HG03565 (cell line): Measurements from ENCODE around the gene IGHMBP2.

ENCODE experiments used
- ATAC-seq: cut with Tn5 transposase; IDR thresholded peaks from one replicate; pipeline ENCODE4 v1.9.1; 2021; ENCODE audit warnings: mild to moderate bottlenecking, moderate library complexity; ENCODE audit not compliant: unreplicated experiment

The IGHMBP2 gene

GRCh38 chr11:68978626-68978930 lies 74.9 kb downstream of the IGHMBP2 start:
- no peak for ATAC-seq

GRCh38 chr11:68978931-68979594 lies 75.4 kb downstream of the IGHMBP2 start:
- ATAC-seq: no peak

GRCh38 chr11:68979931-68980775 lies 76.5 kb downstream of the IGHMBP2 start:
- ATAC-seq: no peak

GRCh38 chr11:68980776-68981065 lies 77.0 kb downstream of the IGHMBP2 start, which contains the start of gene MRGPRD:
Gene MRGPRD, minus strand, starts transcription at chr11:68980986. Its CDS starts 0 bp downstream, at chr11:68980986.
- no peak for ATAC-seq

- no peak for ATAC-seq
These were observed 78.4 kb downstream of the IGHMBP2 start for GRCh38 chr11:68982134-68982533.

- ATAC-seq: no peak
These were observed 80.1 kb downstream of the IGHMBP2 start for GRCh38 chr11:68983801-68984200.

GRCh38 chr11:68987211-68987610 lies 83.5 kb downstream of the IGHMBP2 start:
- ATAC-seq: no peak

- no peak for ATAC-seq
These were observed 84.8 kb downstream of the IGHMBP2 start for GRCh38 chr11:68988491-68988890.
